NCI-H128 (cell line): ENCODE measurements around the gene RNU6-8.

Experiments used
- DNase-seq: peaks from one replicate; lab custom pipeline; 2025; ENCODE audit not compliant: unreplicated experiment; lab: John Stamatoyannopoulos, UW

The RNU6-8 gene

DNA sequence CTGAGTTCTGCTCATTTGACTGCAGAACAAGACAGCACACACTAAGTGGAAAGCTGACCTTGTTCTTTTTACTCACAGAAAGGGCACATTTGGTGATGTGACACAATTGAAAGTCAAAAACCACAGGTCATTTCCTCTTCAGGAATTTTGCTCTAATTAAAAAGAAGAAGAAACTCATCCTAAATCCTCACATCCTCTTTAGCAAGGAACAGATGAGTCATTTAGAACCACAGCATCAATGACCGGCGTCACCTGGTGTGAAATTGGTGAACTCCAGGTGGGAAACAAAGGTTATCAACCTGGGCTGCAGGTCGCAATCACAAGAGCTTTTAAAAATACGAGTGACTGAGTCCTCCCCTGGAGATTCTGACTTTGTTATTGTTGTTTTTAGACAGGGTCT, 2.9 kb upstream of the RNU6-8 start:
- DNase-seq = no peak

DNA sequence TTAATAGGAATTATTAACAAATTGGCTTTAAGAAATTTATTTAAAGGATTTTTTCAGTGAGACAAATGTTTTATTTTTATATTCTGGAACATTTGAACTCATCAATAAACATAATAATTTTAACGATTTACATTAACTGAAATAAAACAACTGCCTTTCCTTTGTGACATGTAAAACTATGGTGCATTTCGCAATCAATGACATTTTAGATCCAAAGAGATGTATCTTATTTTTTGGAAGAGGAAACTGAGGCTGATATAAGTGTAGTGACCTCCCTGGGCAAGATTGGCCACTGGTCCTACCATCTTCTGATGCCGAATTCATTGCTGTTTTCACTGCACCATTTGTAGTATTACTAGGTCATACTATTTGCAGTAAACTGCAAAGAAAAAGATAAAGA, 2.5 kb upstream of the RNU6-8 start:
- no peak for DNase-seq

DNA sequence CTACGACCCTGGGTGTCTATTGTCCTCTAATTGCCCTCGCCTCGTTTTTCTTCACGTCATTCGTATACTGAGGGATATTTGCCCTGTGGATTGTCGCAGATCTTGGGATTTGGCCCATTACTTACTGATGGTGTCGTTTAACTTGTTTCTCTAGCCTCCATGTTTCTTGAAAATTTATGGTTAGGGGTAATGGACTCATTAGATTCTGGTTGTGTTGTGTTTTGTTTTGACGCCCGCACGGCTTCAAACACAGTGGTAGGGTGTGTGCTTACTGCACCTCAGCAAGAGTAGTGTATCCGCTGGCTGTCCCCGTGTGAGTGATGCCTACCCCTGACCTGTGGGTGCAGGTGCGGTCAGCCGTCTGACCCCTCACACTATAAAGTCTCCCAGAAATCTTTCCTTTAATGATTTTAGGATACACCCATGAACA, 874 bp upstream of the RNU6-8 start:
- no peak for DNase-seq

- DNase-seq = no peak
These were observed 525 bp downstream of the RNU6-8 start for GRCh38 chr14:32202491-32202997.

- DNase-seq = peak; percentile 57
These were observed 1.1 kb downstream of the RNU6-8 start, which contains the start of gene RNU6-7 for GRCh38 chr14:32201816-32202490. Gene RNU6-7 (plus strand): TSS chr14:32202045.

DNA sequence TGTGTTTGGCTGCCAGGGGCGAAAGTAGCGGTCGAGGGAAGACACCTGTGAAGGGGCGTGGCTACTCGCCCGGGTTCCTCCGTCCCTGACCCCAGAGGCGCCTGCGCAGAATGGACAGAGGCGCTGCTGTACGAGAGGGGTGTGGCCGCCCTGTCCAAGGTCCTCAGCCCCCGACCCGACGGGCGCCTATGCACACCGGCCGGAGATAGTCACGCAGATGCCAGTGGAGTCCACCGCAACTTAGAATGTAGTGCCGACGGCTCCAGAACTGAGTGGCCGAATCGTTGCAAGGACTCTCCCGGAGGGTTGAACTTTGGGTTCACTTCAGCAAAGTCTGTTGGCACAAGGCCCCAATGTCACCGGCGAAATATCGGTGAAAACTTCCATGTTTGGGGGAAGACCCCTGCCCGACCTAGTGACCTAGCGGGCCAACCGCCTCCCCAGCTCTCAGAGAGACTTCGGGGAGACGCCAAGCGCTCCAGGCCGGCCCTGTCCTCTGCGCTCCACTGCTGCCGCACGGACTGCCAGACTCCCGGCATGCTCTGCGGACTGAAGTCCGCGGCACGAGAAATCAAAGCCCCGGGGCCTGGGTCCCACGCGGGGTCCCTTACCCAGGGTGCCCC, 1.8 kb downstream of the RNU6-8 start:
- peak; percentile 71 for DNase-seq

DNA sequence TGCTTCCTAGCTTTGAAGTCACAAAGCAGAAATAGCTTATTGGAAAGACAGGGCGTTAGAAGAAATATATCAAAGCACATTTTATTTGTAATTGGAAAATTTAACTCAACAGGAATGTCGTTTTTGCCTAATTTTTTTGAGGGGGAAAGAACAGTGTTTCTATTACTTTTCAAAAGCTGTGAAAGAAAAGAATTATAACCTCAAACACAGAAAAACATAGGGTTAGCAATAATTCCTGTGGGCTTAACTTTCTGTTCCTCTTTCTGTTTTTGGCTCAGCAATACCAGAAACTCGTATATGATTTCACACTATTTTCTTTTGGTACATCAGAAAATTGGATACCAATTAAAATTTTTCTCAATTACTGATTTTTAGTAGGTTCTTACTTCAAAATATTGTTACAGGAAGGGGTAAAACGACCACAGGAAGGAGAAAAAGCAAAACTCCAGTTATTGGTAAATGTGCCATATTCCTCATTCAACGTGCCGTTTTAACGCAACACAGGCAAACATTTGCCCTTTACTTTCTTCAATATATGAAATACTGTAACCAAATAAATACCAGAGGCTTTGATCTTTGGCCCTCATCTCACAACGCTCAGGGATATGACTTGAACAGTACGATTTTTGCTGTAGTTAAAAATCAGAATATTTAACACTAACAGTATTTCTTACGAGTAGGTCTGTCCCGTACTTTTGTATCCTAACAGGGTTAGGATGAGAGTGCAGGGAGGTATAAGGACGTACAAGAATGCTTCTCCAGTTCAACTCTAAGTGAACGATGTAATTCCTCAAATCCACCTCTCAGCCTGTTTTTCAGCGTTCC, 2.5 kb downstream of the RNU6-8 start:
- DNase-seq = no peak

DNA sequence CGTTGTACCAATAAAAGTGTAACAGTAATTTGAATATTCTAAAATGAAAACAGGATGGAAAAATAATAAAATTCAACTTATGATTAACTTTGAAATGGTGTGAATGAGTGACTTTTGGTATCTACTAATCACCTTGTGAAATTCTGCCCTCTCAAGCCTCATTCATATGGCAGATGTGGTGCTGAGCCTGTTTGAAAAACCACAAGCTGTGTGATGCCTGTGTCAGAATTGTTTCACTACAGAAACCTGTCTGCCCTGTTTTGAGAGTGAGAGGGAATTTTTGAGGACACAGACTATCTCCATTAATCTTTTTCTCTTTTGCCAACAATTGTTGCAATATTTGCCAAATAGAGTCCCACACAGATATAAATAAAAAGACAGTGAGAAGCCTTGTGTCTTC, 5.2 kb downstream of the RNU6-8 start:
- DNase-seq = no peak

DNA sequence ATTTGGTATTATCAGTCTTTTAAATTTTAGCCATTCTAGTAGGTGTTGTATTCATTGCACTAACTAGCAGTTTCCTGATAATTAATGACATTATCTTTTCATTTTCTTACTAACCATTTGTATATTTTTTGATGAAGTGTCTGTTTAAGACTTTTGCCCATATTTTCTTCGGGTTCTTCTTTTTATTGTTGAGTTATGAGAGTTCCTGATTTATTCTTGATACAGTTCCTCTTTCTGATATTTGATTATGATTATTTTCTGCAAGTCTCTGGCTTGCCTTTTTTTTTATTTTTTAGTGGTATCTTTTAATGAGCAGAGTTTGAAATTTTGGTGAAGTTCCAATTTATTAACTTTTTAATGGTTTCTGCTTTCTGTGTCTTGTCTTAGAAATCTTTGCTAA, 7.4 kb downstream of the RNU6-8 start:
- DNase-seq = no peak

DNA sequence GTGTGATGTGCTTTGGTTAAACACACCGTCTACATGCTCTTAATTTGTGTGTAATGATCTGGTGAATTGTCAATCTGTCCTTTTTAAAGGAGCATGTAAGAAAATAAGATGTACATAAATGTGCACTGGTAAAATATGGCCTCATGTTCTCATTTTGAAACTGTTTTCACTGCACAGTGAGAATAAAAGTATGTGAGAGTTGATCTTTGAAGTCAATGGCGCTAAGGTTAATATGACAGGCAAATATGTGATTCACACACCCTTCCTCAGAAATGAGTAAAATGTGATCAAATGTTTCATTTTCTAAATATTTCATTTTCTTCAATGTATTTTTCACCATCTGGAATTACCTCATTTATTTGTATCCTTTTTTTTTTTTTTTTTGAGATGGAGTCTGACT, 9.5 kb downstream of the RNU6-8 start:
- no peak for DNase-seq

GRCh38 chr14:32192712-32193373, 10.2 kb downstream of the RNU6-8 start:
- DNase-seq = no peak

GRCh38 chr14:32190673-32191072, 12.4 kb downstream of the RNU6-8 start:
- no peak for DNase-seq

- no peak for DNase-seq
These were observed 13.3 kb downstream of the RNU6-8 start for GRCh38 chr14:32189811-32190210.

- no peak for DNase-seq
These were observed 16.8 kb downstream of the RNU6-8 start for GRCh38 chr14:32186248-32186647.

DNA sequence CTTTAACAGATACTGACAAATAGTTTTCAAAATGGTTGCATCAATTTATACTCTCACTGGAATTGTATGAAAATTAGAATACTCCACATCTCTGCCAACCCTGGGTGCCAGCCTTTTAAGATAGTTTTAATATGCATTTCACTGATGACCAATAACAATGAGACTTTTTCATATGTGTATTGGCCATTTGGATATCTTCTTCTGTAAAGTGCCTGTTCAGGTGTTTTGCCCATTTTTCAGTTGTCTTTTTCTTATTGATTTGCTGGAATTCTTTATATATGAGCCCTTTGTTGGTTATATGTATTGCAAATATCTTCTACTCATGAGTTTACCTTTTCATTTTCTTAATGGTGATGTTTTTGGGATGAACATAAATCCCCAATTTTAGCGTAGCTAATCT, 18.0 kb downstream of the RNU6-8 start:
- no peak for DNase-seq

- DNase-seq = no peak
These were observed 19.7 kb downstream of the RNU6-8 start for GRCh38 chr14:32183151-32184058.

DNA sequence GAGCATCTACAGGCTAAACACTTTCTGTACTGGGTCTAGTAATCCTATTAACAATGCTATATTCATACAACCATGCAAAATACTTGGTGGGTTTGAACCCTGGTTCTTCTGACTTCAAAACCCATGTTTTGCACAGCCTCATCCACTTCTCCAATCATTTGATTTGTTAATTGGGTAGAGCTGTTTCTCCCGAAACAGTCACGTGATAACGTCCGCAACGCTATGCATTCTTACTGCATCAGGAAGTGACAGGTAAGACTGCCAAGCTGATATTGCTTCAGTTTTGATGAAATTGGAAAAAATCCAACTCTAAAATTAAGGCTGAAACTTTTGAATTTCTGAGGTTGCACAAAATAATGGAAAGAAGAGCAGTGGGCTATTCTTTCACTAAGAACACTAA, 31.6 kb downstream of the RNU6-8 start:
- no peak for DNase-seq

GRCh38 chr14:32169191-32169590, 33.9 kb downstream of the RNU6-8 start:
- DNase-seq = no peak

DNA sequence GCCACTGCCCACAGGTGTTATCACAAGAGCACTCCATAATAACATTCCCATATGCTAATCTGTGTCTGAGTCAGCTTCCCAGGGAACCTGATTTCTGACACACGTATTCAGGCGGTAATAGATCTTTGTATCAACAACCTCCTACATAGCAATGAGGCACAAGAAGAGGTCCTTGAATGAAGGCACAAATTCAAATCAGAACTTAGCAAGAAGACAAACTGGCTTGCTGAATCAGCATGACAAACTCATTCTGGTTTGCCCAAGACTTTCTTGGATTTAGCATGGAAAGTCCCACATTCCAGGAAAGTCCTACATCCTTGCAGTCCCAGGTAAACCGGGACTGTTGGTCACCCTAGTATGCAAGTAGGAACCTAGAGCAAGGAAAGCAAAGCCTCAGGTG, 35.2 kb downstream of the RNU6-8 start:
- no peak for DNase-seq

DNA sequence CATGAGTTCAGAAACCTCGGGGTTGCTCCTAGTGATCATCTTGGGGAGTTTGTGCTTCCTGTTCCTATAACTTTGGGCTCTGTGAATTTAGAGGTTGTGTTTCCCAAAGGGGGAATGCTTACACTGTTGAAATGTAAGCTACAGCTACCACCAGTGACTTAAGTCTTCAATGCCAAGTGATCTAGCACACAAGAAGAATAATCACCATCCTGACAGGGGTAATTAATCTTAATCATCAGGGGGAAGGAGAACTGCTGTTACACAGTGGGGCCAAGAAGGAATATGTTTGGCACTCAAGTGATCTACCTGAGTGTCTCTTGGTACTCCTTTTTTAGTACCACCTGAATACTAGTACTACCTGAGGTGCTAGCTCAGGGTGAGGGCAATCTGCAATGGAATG, 36.1 kb downstream of the RNU6-8 start:
- no peak for DNase-seq
